GM12875 (cell line): ENCODE measurements around the gene ASF1B.
"Not testable (repeated sequence)": the region's sequence is repeated elsewhere in the genome, so short reads cannot be mapped to it uniquely, and the experiment has no call there.

Experiments used
- H3K4me3 ChIP-seq: one replicate; pipeline ENCODE4 v1.5.1; 2011; ENCODE audit warnings: low read depth, low read length, control low read depth
- TF ChIP-seq, protein P1 (sequence below): IDR thresholded peaks from 2 replicates; pipeline ENCODE4 v1.5.1; 2011; ENCODE audit warnings: low read depth, mild to moderate bottlenecking, control low read depth, inconsistent platforms, low read length, moderate library complexity, borderline replicate concordance; ENCODE audit not compliant: insufficient read depth

ASF1B gene

GRCh38 chr19:14136509-14137281, at the start of gene ASF1B:
Gene ASF1B, minus strand, starts transcription at chr19:14136589. Its CDS starts 133 bp downstream, at chr19:14136456.
- TF ChIP-seq, protein P1, sequence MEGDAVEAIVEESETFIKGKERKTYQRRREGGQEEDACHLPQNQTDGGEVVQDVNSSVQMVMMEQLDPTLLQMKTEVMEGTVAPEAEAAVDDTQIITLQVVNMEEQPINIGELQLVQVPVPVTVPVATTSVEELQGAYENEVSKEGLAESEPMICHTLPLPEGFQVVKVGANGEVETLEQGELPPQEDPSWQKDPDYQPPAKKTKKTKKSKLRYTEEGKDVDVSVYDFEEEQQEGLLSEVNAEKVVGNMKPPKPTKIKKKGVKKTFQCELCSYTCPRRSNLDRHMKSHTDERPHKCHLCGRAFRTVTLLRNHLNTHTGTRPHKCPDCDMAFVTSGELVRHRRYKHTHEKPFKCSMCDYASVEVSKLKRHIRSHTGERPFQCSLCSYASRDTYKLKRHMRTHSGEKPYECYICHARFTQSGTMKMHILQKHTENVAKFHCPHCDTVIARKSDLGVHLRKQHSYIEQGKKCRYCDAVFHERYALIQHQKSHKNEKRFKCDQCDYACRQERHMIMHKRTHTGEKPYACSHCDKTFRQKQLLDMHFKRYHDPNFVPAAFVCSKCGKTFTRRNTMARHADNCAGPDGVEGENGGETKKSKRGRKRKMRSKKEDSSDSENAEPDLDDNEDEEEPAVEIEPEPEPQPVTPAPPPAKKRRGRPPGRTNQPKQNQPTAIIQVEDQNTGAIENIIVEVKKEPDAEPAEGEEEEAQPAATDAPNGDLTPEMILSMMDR, result peak; percentile 90
- peak within 1 kb of the TSS; percentile 99 for H3K4me3 ChIP-seq

DNA sequence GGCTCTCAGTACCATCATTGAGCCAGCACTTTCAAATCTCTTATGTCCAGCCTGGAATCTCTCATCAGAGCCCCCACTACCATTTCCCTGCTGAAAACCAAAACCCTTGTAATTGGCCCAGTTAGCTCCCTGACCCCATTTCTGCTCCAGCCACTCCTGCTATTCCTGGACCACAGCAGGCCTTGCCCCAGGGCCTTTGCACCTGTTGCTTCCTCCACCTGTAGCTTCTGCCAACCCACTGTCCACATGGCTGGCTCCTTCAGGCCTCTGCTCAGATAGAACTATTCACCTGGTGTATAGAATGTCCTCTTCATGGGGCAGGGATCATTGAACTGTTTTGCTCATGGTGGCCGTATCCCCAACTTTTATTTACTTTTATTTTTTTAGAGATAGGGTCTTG, 49.3 kb upstream of the ASF1B start:
- H3K4me3 ChIP-seq, result not testable (repeated sequence)

- TF ChIP-seq, protein P1, result no peak
- no peak overlapping the region for H3K4me3 ChIP-seq
Observed at GRCh38 chr19:14185158-14185557, 48.8 kb upstream of the ASF1B start.

- no peak overlapping the region for H3K4me3 ChIP-seq
- TF ChIP-seq, protein P1, result no peak
Observed at GRCh38 chr19:14183741-14184350, 47.5 kb upstream of the ASF1B start.

- TF ChIP-seq, protein P1, result no peak
- H3K4me3 ChIP-seq, result no peak overlapping the region
Observed at GRCh38 chr19:14182476-14182875, 46.1 kb upstream of the ASF1B start.

DNA sequence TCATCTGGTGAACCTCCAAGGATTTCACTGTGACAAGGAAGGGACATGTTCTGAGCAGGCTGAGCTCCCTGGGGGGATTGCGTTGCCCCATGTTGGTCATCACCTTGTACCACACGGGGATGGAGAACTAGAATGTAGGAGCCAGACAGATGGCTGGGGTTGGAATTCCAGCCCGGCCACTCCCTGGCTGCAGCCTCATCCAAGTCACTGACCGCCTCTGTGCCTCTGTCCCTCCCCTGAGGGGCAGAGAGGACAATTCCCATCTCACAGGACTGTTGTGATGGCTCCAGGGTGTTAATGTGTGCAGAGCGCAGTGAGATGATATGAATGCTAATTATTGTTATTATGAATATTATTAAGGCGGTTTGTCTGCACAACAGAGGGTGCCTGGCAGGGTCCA, 45.5 kb upstream of the ASF1B start:
- no peak overlapping the region for H3K4me3 ChIP-seq
- TF ChIP-seq, protein P1, result no peak

DNA sequence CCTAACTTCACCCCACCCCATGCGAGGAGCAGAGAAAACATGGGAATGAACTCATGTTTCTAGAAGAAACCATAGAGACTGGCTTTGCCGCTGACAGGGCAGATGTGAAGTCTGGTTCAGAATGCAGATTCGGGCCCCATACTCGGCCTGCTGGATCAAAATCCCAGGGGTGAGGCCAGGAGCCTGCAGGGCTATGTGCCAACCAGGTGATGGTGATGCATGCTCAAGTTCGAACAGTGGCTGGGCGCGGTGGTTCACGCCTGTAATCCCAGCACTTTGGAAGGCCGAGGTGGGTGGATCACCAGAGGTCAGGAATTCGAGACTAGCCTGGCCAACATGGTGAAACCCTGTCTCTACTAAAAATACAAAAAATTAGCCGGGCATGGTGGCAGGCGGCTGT, 44.8 kb upstream of the ASF1B start:
- not testable (repeated sequence) for H3K4me3 ChIP-seq

DNA sequence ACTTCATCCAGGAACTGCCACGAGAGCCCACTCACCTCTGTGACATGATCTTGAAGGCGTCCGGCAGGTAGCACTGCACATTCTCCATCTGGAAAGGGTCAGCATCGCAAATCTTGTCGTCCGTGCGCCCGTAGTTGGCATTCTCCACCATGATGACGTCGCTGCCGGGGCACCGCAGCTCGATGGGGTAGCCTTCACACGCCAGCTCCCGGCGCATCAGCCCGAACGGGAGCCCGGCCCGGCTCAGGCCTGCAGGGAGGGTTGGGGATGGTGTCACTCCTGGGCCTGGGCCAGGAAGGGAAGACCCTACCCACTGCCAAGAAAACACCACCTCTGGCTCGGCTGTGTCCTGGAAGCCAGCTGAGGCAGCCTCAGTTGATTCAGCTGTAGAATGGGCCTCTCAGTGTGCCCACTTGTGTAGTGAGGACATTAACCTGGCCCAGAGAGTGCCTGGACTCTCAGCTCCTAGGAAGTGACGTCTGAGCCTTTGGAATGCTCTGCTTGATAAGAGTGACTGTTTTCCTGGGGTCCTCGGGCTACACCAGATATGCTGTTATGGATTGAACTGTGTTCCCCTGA, 41.2 kb upstream of the ASF1B start:
- TF ChIP-seq, protein P1, result no peak
- no peak overlapping the region for H3K4me3 ChIP-seq
